GM21367 (cell line): ENCODE data around the gene RCSD1.
"Not testable (repeated sequence)": the region's sequence is repeated elsewhere in the genome, so short reads cannot be mapped to it uniquely, and the experiment has no call there.

Experiments
- ATAC-seq: cut with Tn5 transposase; IDR thresholded peaks from one replicate; pipeline ENCODE4 v1.9.1; 2021; ENCODE audit not compliant: unreplicated experiment

The RCSD1 gene

GRCh38 chr1:167710836-167711235, 80.8 kb downstream of the RCSD1 start:
- ATAC-seq, result no peak

GRCh38 chr1:167711797-167712196, 81.8 kb downstream of the RCSD1 start:
- ATAC-seq, result no peak

- no peak for ATAC-seq
Measured at GRCh38 chr1:167713330-167714081, 83.5 kb downstream of the RCSD1 start.

GRCh38 chr1:167714098-167714438, 84.0 kb downstream of the RCSD1 start:
- peak; percentile 49 for ATAC-seq

- ATAC-seq, result peak; percentile 35
Measured at GRCh38 chr1:167714439-167715156, 84.6 kb downstream of the RCSD1 start.

GRCh38 chr1:167715157-167715999, 85.3 kb downstream of the RCSD1 start:
- peak; percentile 33 for ATAC-seq

- no peak for ATAC-seq
Measured at GRCh38 chr1:167716000-167716271, 85.9 kb downstream of the RCSD1 start.

- ATAC-seq, result no peak
Measured at GRCh38 chr1:167717351-167717750, 87.3 kb downstream of the RCSD1 start.

- ATAC-seq, result no peak
Measured at GRCh38 chr1:167718914-167719691, 89.1 kb downstream of the RCSD1 start.

GRCh38 chr1:167719715-167720421, 89.8 kb downstream of the RCSD1 start:
- ATAC-seq, result not testable (repeated sequence)

- no peak for ATAC-seq
Measured at GRCh38 chr1:167720965-167721616, 91.1 kb downstream of the RCSD1 start.

GRCh38 chr1:167721617-167722151, 91.7 kb downstream of the RCSD1 start, which contains the start of gene MPZL1:
Gene MPZL1 (plus strand): TSS chr1:167721982. CDS start chr1:167722152, 170 bp downstream.
- peak; percentile 86 for ATAC-seq

GRCh38 chr1:167722152-167722869, 92.3 kb downstream of the RCSD1 start:
- peak; percentile 10 for ATAC-seq

GRCh38 chr1:167722870-167723251, 92.8 kb downstream of the RCSD1 start:
- ATAC-seq, result no peak

GRCh38 chr1:167723707-167724323, 93.8 kb downstream of the RCSD1 start:
- ATAC-seq, result no peak

- ATAC-seq, result no peak
Measured at GRCh38 chr1:167726008-167726407, 96.0 kb downstream of the RCSD1 start.

GRCh38 chr1:167728818-167729410, 98.9 kb downstream of the RCSD1 start:
- no peak for ATAC-seq

- no peak for ATAC-seq
Measured at GRCh38 chr1:167734227-167734626, 104.2 kb downstream of the RCSD1 start.
